Calu3 (cell line): ENCODE measurements around the gene OR2G3. TPM values are rescaled to one million over a fixed set of nuclear protein-coding genes. Genes with fewer than 3 reads are reported as not detected.

Experiments used
- Bru-seq: library from RNA; stranded (reverse); fragments of 400-500 nt; gene quantifications from one replicate; lab custom pipeline; 2021; lab: Mats Ljungman, UMichigan
- BruChase-seq, 2 experiments: library from RNA; stranded (reverse); fragments of 400-500 nt; gene quantifications; one replicate each; lab custom pipeline; 2021; lab: Mats Ljungman, UMichigan
- BruUV-seq: library from RNA; stranded (reverse); fragments of 400-500 nt; replicated peaks from 2 replicates; lab custom pipeline; 2021; lab: Mats Ljungman, UMichigan
- CTCF ChIA-PET: fragments of 300-600 bp; sonication (Branson Sonifier 250); formaldehyde crosslinking; loops from one replicate; lab custom pipeline; 2022; ENCODE audit warnings: antibody characterized with exemption; lab: Charles Lee
- DNase-seq: peaks from one replicate; pipeline ENCODE4 v3.0.0; 2022
- H3K27ac Mint-ChIP-seq: one replicate; pipeline ENCODE4 v1.8.0; 2022; ENCODE audit warnings: mixed read lengths; ENCODE audit not compliant: unreplicated experiment
- H3K27me3 Mint-ChIP-seq: one replicate; pipeline ENCODE4 v1.8.0; 2022; ENCODE audit warnings: mixed read lengths; ENCODE audit not compliant: unreplicated experiment
- H3K36me3 Mint-ChIP-seq: one replicate; pipeline ENCODE4 v1.8.0; 2022; ENCODE audit warnings: mild to moderate bottlenecking, moderate library complexity, mixed read lengths; ENCODE audit not compliant: insufficient read depth, unreplicated experiment
- H3K4me1 Mint-ChIP-seq: one replicate; pipeline ENCODE4 v1.8.0; 2022; ENCODE audit warnings: mild to moderate bottlenecking, low read depth, mixed read lengths; ENCODE audit not compliant: unreplicated experiment
- H3K4me3 Mint-ChIP-seq: one replicate; pipeline ENCODE4 v1.8.0; 2022; ENCODE audit warnings: mild to moderate bottlenecking, low read depth, moderate library complexity, mixed read lengths; ENCODE audit not compliant: unreplicated experiment
- H3K9me3 Mint-ChIP-seq: one replicate; pipeline ENCODE4 v1.8.0; 2022; ENCODE audit warnings: low read depth, mixed read lengths; ENCODE audit not compliant: unreplicated experiment
- CTCF ChIP-seq: fragments of 200-600 bp; IDR thresholded peaks from one replicate; pipeline ENCODE4 v1.8.0; 2022; ENCODE audit warnings: antibody characterized with exemption; ENCODE audit not compliant: unreplicated experiment
- intact Hi-C: fragments of 100-400 bp; cut with micrococcal nuclease; formaldehyde crosslinking; loops from one replicate; pipeline ENCODE4 v1.10.0; 2022; ENCODE audit not compliant: unreplicated experiment
- long read RNA-seq: library from polyadenylated mRNA; stranded (forward); transcript quantifications from one replicate; pipeline ENCODE4 v2.0.0, GENCODE V29; 2022
- total RNA-seq: library from RNA; stranded (reverse); gene quantifications from 2 replicates; pipeline ENCODE4 v1.2.3, GENCODE V29; 2022

The OR2G3 gene
- not detected in 2 replicates for total RNA-seq
- Bru-seq, nascent RNA, result not detected
- BruChase-seq, experiment 1, labeled RNA remaining after a 6-hour chase, result not detected
- BruChase-seq, experiment 2, labeled RNA remaining after a 2-hour chase, result not detected
- long read RNA-seq, result 0 reads

DNA sequence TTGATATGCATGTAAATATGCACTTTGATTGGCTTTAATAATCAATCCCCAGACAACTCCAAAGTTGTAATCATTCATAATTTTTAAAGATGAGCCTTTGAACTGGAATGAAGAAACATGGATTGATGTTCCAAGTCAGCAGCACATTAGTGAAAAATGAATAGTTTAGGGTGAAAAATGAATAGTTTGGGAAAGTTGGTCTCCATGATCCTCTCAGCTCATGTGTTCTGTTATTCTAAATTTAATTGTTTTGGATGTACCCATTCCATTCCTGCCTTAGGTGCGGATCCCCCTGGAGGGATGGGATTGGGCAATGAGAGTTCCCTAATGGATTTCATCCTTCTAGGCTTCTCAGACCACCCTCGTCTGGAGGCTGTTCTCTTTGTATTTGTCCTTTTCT lies at the start of gene OR2G3:
Gene OR2G3, plus strand, starts transcription at position 301 of the 400 bp plus-strand sequence. Its CDS starts 0 bp downstream, at position 301.
- TF ChIP-seq CTCF, result no peak
- intact Hi-C loops, result no loop called here
- H3K9me3 Mint-ChIP-seq, result peaks cover 33% of the 10 kb centered on the region
- H3K36me3 Mint-ChIP-seq, result no peaks in the 10 kb centered on the region
- DNase-seq, result no peak
- H3K4me1 Mint-ChIP-seq, result no peaks in the 10 kb centered on the region
- CTCF ChIA-PET, result no interaction called here
- H3K27ac Mint-ChIP-seq, result no peak within 1 kb of the TSS
- H3K27me3 Mint-ChIP-seq, result no peaks in the 10 kb centered on the region
- H3K4me3 Mint-ChIP-seq, result no peak within 1 kb of the TSS
- no TSS peak for BruUV-seq

- no peak for TF ChIP-seq CTCF
- no peak overlapping the region for H3K27ac Mint-ChIP-seq
- H3K4me3 Mint-ChIP-seq, result no peak overlapping the region
- H3K27me3 Mint-ChIP-seq, result no peaks in the 10 kb centered on the region
- no peaks in the 10 kb centered on the region for H3K4me1 Mint-ChIP-seq
- no peak for DNase-seq
- H3K36me3 Mint-ChIP-seq, result no peaks in the 10 kb centered on the region
- H3K9me3 Mint-ChIP-seq, result peaks cover 17% of the 10 kb centered on the region
- intact Hi-C loops, result no loop called here
- BruUV-seq, result no TSS peak
- CTCF ChIA-PET, result no interaction called here
These were observed 47.3 kb upstream of the OR2G3 start for GRCh38 chr1:247557926-247558674.

DNA sequence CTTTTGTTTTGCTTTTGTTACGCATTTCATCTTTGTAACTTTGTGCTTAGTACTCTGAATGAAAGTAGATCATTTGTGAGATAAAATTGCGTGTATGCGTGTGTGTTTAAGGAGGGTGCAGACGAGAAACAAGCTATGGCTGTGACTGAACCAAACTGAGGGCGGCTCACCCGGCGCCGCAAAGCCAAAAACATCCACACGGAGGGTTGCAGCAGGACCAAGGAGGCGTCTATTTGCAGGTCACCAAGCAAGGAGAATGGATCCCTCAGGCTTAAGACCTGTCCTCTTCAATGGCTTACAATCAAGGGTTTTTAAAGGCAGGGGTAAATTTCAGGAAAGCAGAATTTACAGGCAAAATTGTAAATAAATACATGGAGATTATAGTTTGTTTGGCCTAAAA lies 43.7 kb upstream of the OR2G3 start:
- H3K9me3 Mint-ChIP-seq, result peaks cover 15% of the 10 kb centered on the region
- no peaks in the 10 kb centered on the region for H3K4me1 Mint-ChIP-seq
- H3K27ac Mint-ChIP-seq, result no peak overlapping the region
- intact Hi-C loops, result no loop called here
- H3K36me3 Mint-ChIP-seq, result no peaks in the 10 kb centered on the region
- H3K4me3 Mint-ChIP-seq, result no peak overlapping the region
- no peak for DNase-seq
- H3K27me3 Mint-ChIP-seq, result no peaks in the 10 kb centered on the region
- CTCF ChIA-PET, result no interaction called here
- TF ChIP-seq CTCF, result no peak
- BruUV-seq, result no TSS peak

- no peak for TF ChIP-seq CTCF
- CTCF ChIA-PET, result no interaction called here
- intact Hi-C loops, result no loop called here
- Mint-ChIP-seq H3K27ac (no peak overlapping the region), H3K27me3 (no peaks in the 10 kb centered on the region), H3K36me3 (no peaks in the 10 kb centered on the region), H3K4me3 (no peak overlapping the region), H3K9me3 (peaks cover 11% of the 10 kb centered on the region), H3K4me1 (no peaks in the 10 kb centered on the region)
- no peak for DNase-seq
- BruUV-seq, result no TSS peak
These were observed 43.2 kb upstream of the OR2G3 start for GRCh38 chr1:247562198-247562597.
